LNCaP clone FGC (cell line): ENCODE results near the gene PSMG3.

Experiments used
- DNase-seq: peaks from one replicate; pipeline ENCODE4 v3.0.0-alpha.2; 2011; ENCODE audit warnings: low read depth
- H3K4me3 ChIP-seq: 2 replicates; pipeline ENCODE4 v1.5.1; 2011; ENCODE audit warnings: mild to moderate bottlenecking, low read depth, low read length, control low read depth
- CTCF ChIP-seq: IDR thresholded peaks from 2 replicates; pipeline ENCODE4 v1.5.1; 2012; ENCODE audit warnings: mild to moderate bottlenecking; ENCODE audit not compliant: control insufficient read depth, insufficient read depth; ENCODE audit errors: extremely low read depth

The PSMG3 gene

GRCh38 chr7:1597791-1598190 is 28.0 kb upstream of the PSMG3 start:
- no peak for TF ChIP-seq CTCF
- H3K4me3 ChIP-seq, result no peak overlapping the region
- DNase-seq, result no peak

- no peak overlapping the region for H3K4me3 ChIP-seq
- TF ChIP-seq CTCF, result no peak
- no peak for DNase-seq
Measured at GRCh38 chr7:1597066-1597760, 27.4 kb upstream of the PSMG3 start.

GRCh38 chr7:1596181-1597043 is 26.6 kb upstream of the PSMG3 start:
- H3K4me3 ChIP-seq, result no peak overlapping the region
- TF ChIP-seq CTCF, result no peak
- DNase-seq, result no peak

- DNase-seq, result no peak
- no peak for TF ChIP-seq CTCF
- no peak overlapping the region for H3K4me3 ChIP-seq
Measured at GRCh38 chr7:1595636-1596035, 25.8 kb upstream of the PSMG3 start.

- no peak overlapping the region for H3K4me3 ChIP-seq
- no peak for TF ChIP-seq CTCF
- no peak for DNase-seq
Measured at GRCh38 chr7:1595027-1595426, 25.2 kb upstream of the PSMG3 start.

GRCh38 chr7:1593904-1594421 is 24.1 kb upstream of the PSMG3 start:
- H3K4me3 ChIP-seq, result no peak overlapping the region

More at GRCh38 chr7:1593904-1594421, 24.1 kb upstream of the PSMG3 start:
- DNase-seq, result no peak
- TF ChIP-seq CTCF, result no peak
